CD14-positive monocyte (primary cell): Measurements from ENCODE around the gene EXD2. TPM values are rescaled to one million over a fixed set of nuclear protein-coding genes. Genes with fewer than 3 reads are reported as not detected.

ENCODE experiments used
- DNase-seq, 3 donors: peaks; one replicate each; pipeline ENCODE4 v3.0.0-alpha.2; 2011 to 2022
- H2AFZ ChIP-seq: 2 replicates; pipeline ENCODE4 v1.6.0; 2012; ENCODE audit warnings: mild to moderate bottlenecking, low read depth, low read length, inconsistent platforms; ENCODE audit not compliant: insufficient read depth, poor library complexity, severe bottlenecking
- H3K27ac ChIP-seq, 2 donors: 1 replicate in 1 of 2; 2 replicates in 1 of 2; pipeline ENCODE4 v1.5.1; 2012 to 2013; ENCODE audit warnings: low read length in 2 of 2, control low read depth in 1 of 2, inconsistent platforms in 1 of 2, low read depth in 1 of 2, mild to moderate bottlenecking in 1 of 2
- H3K27me3 ChIP-seq, 2 donors: one replicate each; pipeline versions ENCODE4 v1.6.0 to v1.6.1; 2011 to 2013; ENCODE audit warnings: low read length in 2 of 2; ENCODE audit not compliant: control insufficient read depth in 2 of 2, insufficient read depth in 2 of 2
- H3K36me3 ChIP-seq, 2 donors: replicated peaks in 1 of 2; 1 replicate in 1 of 2; 2 replicates in 1 of 2; pipeline versions ENCODE4 v1.5.1 to v1.6.1; 2012 to 2013; ENCODE audit warnings: low read length in 2 of 2, control low read depth in 1 of 2, inconsistent platforms in 1 of 2, mild to moderate bottlenecking in 1 of 2; ENCODE audit not compliant: insufficient read depth in 2 of 2, control insufficient read depth in 1 of 2
- H3K4me1 ChIP-seq, 2 donors: 1 replicate in 1 of 2; 2 replicates in 1 of 2; pipeline versions ENCODE4 v1.5.1 to v1.6.1; 2012 to 2013; ENCODE audit warnings: low read length in 2 of 2, control low read depth in 1 of 2, inconsistent platforms in 1 of 2, mild to moderate bottlenecking in 1 of 2, moderate library complexity in 1 of 2; ENCODE audit not compliant: insufficient read depth in 2 of 2, control insufficient read depth in 1 of 2
- H3K4me2 ChIP-seq: replicated peaks from 2 replicates; pipeline ENCODE3; 2012; ENCODE audit warnings: low read length, moderate library complexity, mild to moderate bottlenecking; ENCODE audit not compliant: poor library complexity, severe bottlenecking; ENCODE audit errors: extremely low read depth
- H3K4me3 ChIP-seq, 3 experiments: fragments of 200-600 bp in 1 of 3; sonication (generic) in 1 of 3; replicated peaks in 1 of 3; 1 replicate in 2 of 3; 2 replicates in 1 of 3; pipeline ENCODE4 v1.5.1; 2011 to 2013; ENCODE audit warnings: low read length in 3 of 3, mild to moderate bottlenecking in 3 of 3, control low read depth in 2 of 3, low read depth in 2 of 3, inconsistent platforms in 1 of 3, moderate library complexity in 1 of 3
- H3K79me2 ChIP-seq: 2 replicates; pipeline ENCODE4 v1.6.0; 2012; ENCODE audit warnings: mild to moderate bottlenecking, control low read depth, inconsistent platforms, low read length, moderate library complexity; ENCODE audit not compliant: insufficient read depth
- H3K9ac ChIP-seq: 2 replicates; pipeline ENCODE4 v1.6.0; 2017; ENCODE audit warnings: low read length, mild to moderate bottlenecking; ENCODE audit not compliant: insufficient read depth, poor library complexity, severe bottlenecking
- H3K9me3 ChIP-seq, 2 donors: replicated peaks in 1 of 2; 1 replicate in 1 of 2; 2 replicates in 1 of 2; pipeline versions ENCODE4 v1.5.1 to v1.6.1; 2012 to 2013; ENCODE audit warnings: low read length in 2 of 2, control low read depth in 1 of 2; ENCODE audit not compliant: control insufficient read depth in 1 of 2, insufficient read depth in 1 of 2
- H4K20me1 ChIP-seq: 2 replicates; pipeline ENCODE4 v1.6.0; 2012; ENCODE audit warnings: mild to moderate bottlenecking, low read length, control low read depth, moderate library complexity; ENCODE audit not compliant: insufficient read depth
- H3K27ac Mint-ChIP-seq, 7 donors: one replicate each; pipeline ENCODE4 v1.8.0; 2020; ENCODE audit warnings: mild to moderate bottlenecking in 7 of 7, mixed read lengths in 7 of 7, moderate library complexity in 6 of 7, inconsistent platforms in 2 of 7
- H3K27me3 Mint-ChIP-seq, 3 donors: one replicate each; pipeline ENCODE4 v1.8.0; 2021 to 2022; ENCODE audit warnings: low read depth in 3 of 3, mild to moderate bottlenecking in 3 of 3, mixed read lengths in 3 of 3, moderate library complexity in 3 of 3, inconsistent platforms in 1 of 3
- H3K36me3 Mint-ChIP-seq, 2 donors: one replicate each; pipeline ENCODE4 v1.8.0; 2020; ENCODE audit warnings: mixed read lengths in 2 of 2, inconsistent platforms in 1 of 2, mild to moderate bottlenecking in 1 of 2
- H3K4me1 Mint-ChIP-seq: one replicate; pipeline ENCODE4 v1.8.0; 2020; ENCODE audit warnings: mild to moderate bottlenecking, mixed read lengths
- H3K4me3 Mint-ChIP-seq, 2 donors: one replicate each; pipeline ENCODE4 v1.8.0; 2020; ENCODE audit warnings: mild to moderate bottlenecking in 2 of 2, mixed read lengths in 2 of 2, moderate library complexity in 1 of 2
- H3K9me3 Mint-ChIP-seq, 7 donors: one replicate each; pipeline ENCODE4 v1.8.0; 2020 to 2022; ENCODE audit warnings: mixed read lengths in 7 of 7, mild to moderate bottlenecking in 6 of 7, moderate library complexity in 6 of 7, inconsistent platforms in 2 of 7
- WGBS: methylation state at CpG from one replicate; pipeline ENCODE4 v1.1.5; 2013; ENCODE audit warnings: missing lambda C conversion rate; ENCODE audit not compliant: insufficient coverage; 5-methylcytosine and 5-hydroxymethylcytosine counted together
- intact Hi-C, 2 donors: fragments of 100-400 bp; cut with micrococcal nuclease; formaldehyde crosslinking; loops; one replicate each; pipeline versions ENCODE4 v1.15.0 to v1.15.1; 2023
- polyA plus RNA-seq, 3 donors: library from polyadenylated mRNA; depleted of rRNA in 1 of 3; unstranded in 2 of 3; stranded (reverse) in 1 of 3; fragments of 300-500 nt in 2 of 3; fragments of >200 nt in 1 of 3; fragmentation: Illumina TruSeq in 2 of 3; gene quantifications; 1 replicate in 2 of 3; 2 replicates in 1 of 3; pipeline ENCODE4 v1.2.3, GENCODE V29; 2012 to 2021
- TF ChIP-seq, protein P1 (sequence below): fragments of 200-600 bp; IDR thresholded peaks from one replicate; pipeline ENCODE4 v1.8.0; 2022; ENCODE audit warnings: antibody characterized with exemption, mild to moderate bottlenecking

The EXD2 gene
- polyA plus RNA-seq, 3 donors = 2.3 to 4.0 (median 3.1) TPM

DNA sequence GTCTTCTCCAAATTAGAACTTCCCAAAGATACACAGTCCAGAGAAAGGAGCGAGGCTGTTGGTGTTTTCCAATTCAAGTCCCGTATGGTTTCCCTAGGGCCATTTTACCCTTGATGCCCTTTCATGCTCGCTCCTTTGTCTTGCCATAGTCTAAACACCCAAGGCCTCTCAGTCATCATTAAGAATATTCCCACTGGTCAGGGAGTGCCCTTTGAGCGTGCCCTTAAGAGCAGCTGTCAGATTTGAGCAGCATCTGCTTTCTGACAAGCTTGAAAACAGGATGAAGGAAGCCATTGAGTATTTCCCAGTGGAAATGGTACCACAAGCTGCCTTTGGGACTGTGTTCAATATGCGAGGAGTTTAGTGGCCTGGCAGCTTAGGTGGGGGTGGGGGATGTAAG lies 58.3 kb downstream of the EXD2 start:
- no peaks in the 10 kb centered on the region for H3K79me2 ChIP-seq
- H3K4me3 ChIP-seq = no peak overlapping the region
- no peak overlapping the region for H3K27ac ChIP-seq
- Mint-ChIP-seq H3K36me3 (no peaks in the 10 kb centered on the region), H3K4me3 (no peak overlapping the region), H3K27me3 (peaks cover 5 to 11% (median 10%) of the 10 kb centered on the region in 3 donors), H3K27ac (no peak overlapping the region), H3K9me3 (no peaks in the 10 kb centered on the region), H3K4me1 (no peaks in the 10 kb centered on the region)
- no peak overlapping the region for H3K9ac ChIP-seq
- H3K36me3 ChIP-seq = no peaks in the 10 kb centered on the region
- TF ChIP-seq, protein P1, sequence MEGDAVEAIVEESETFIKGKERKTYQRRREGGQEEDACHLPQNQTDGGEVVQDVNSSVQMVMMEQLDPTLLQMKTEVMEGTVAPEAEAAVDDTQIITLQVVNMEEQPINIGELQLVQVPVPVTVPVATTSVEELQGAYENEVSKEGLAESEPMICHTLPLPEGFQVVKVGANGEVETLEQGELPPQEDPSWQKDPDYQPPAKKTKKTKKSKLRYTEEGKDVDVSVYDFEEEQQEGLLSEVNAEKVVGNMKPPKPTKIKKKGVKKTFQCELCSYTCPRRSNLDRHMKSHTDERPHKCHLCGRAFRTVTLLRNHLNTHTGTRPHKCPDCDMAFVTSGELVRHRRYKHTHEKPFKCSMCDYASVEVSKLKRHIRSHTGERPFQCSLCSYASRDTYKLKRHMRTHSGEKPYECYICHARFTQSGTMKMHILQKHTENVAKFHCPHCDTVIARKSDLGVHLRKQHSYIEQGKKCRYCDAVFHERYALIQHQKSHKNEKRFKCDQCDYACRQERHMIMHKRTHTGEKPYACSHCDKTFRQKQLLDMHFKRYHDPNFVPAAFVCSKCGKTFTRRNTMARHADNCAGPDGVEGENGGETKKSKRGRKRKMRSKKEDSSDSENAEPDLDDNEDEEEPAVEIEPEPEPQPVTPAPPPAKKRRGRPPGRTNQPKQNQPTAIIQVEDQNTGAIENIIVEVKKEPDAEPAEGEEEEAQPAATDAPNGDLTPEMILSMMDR = no peak
- no peaks in the 10 kb centered on the region for H3K4me1 ChIP-seq
- whole genome bisulfite sequencing = 100% methylated on average over 3 of the region's 5 CpGs
- DNase-seq = no peak
- intact Hi-C loops = loop anchor here in 1 of 2 donors (10.0 kb wide), 1 partner anchor 325 kb away; the partner anchor contains the start of gene CCDC177
- no peaks in the 10 kb centered on the region for H3K27me3 ChIP-seq
- H3K9me3 ChIP-seq = no peaks in the 10 kb centered on the region
- H3K4me2 ChIP-seq = no peak overlapping the region
- no peak overlapping the region for H2AFZ ChIP-seq
- no peaks in the 10 kb centered on the region for H4K20me1 ChIP-seq

DNA sequence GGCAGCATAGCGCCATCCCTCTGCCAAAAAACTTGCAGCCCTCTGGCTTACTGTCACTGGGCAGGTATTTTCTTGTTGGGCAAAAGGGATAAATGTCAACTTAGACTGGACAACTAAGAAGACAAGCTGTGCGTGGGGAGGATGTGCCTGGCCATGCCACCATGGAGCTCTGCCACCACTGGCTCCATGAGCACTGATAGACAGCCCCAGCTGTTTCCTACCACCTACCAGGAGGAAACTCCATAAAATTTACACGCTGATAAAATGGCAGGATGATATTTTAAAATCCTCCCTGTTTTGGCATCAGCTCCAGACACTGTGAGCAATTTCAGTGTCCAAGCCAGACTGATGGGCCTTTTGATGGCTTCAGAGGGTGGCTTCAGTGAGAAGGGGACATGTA lies 61.6 kb downstream of the EXD2 start:
- H3K36me3 ChIP-seq = no peaks in the 10 kb centered on the region
- H3K9me3 ChIP-seq = no peaks in the 10 kb centered on the region
- H3K9me3 Mint-ChIP-seq = no peaks in the 10 kb centered on the region
- H3K4me2 ChIP-seq = no peak overlapping the region
- H4K20me1 ChIP-seq = no peaks in the 10 kb centered on the region
- H3K79me2 ChIP-seq = no peaks in the 10 kb centered on the region
- H3K4me3 ChIP-seq = no peak overlapping the region
- H3K27me3 Mint-ChIP-seq = peaks cover 18 to 39% (median 23%) of the 10 kb centered on the region in 3 donors
- TF ChIP-seq, protein P1 = no peak
- no peak overlapping the region for H3K27ac ChIP-seq
- no peaks in the 10 kb centered on the region for H3K36me3 Mint-ChIP-seq
- H2AFZ ChIP-seq = no peak overlapping the region
- no peaks in the 10 kb centered on the region for H3K4me1 ChIP-seq
- no peak overlapping the region for H3K27ac Mint-ChIP-seq
- no peak for DNase-seq
- intact Hi-C loops = no loop called here
- H3K4me3 Mint-ChIP-seq = no peak overlapping the region
- no peak overlapping the region for H3K9ac ChIP-seq
- WGBS = 93% methylated on average over 1 of the region's 3 CpGs
- no peaks in the 10 kb centered on the region for H3K4me1 Mint-ChIP-seq
- H3K27me3 ChIP-seq = peaks cover 7 to 24% of the 10 kb centered on the region in 2 donors
